Urinary bladder (tissue), 4 donors: ENCODE results near the gene CCZ1B. TPM values are rescaled to one million over a fixed set of nuclear protein-coding genes. Genes with fewer than 3 reads are reported as not detected.
"Not testable (repeated sequence)": the region's sequence is repeated elsewhere in the genome, so short reads cannot be mapped to it uniquely, and the experiment has no call there.

Experiments
- DNase-seq: peaks from one replicate; pipeline ENCODE4 v3.0.0-alpha.2; 2015; ENCODE audit errors: extremely low spot score
- H3K27ac ChIP-seq: one replicate; pipeline ENCODE4 v1.5.1; 2013; ENCODE audit warnings: low read depth, mild to moderate bottlenecking, moderate library complexity
- H3K36me3 ChIP-seq: one replicate; pipeline ENCODE4 v1.6.1; 2013; ENCODE audit warnings: mild to moderate bottlenecking, moderate library complexity; ENCODE audit not compliant: insufficient read depth
- H3K4me1 ChIP-seq: one replicate; pipeline ENCODE4 v1.6.1; 2013; ENCODE audit warnings: mild to moderate bottlenecking, moderate library complexity; ENCODE audit not compliant: insufficient read depth
- H3K4me3 ChIP-seq: one replicate; pipeline ENCODE4 v1.5.1; 2013; ENCODE audit warnings: low read depth, low read length
- WGBS: extraction: QIAGEN DNeasy Blood & Tissue Kit; methylation state at CpG from one replicate; pipeline ENCODE4 v1.1.7; 2013; 5-methylcytosine and 5-hydroxymethylcytosine counted together
- polyA plus RNA-seq: library from polyadenylated mRNA; stranded (reverse); fragments of 200-250 nt; gene quantifications from one replicate; pipeline ENCODE4 v1.2.3, GENCODE V29; 2013
- total RNA-seq: library from RNA; depleted of rRNA; stranded (reverse); fragments of >200 nt; gene quantifications from one replicate; pipeline ENCODE4 v1.2.3, GENCODE V29; 2014
- donor health status: healthy with polysubstance abuse.
- donor health status: healthy.

Gene CCZ1B
- total and polyA plus RNA-seq, 2 donors = 21.1 to 147 TPM

DNA sequence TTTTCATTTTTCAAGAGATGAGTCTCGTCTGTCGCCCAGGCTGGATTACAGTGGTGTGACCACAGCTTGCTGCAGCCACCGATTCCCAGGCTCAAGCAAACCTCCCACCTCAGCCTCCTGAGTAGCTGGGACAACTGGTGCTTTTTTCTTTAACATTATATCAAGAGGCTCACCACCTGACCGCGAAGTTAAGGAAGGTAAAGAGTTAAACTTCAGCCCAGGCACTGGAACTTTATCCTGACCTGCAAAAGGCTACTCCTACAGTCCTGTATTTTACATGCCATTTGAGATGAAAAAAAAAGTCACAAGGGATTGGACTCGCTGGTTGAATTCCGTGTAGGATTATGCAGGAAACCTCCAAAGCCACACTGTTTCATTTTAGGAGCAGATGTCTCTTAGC lies 10.6 kb downstream of the CCZ1B start:
- not testable (repeated sequence) for H3K36me3 ChIP-seq, H3K4me3 ChIP-seq, H3K4me1 ChIP-seq, DNase-seq, H3K27ac ChIP-seq
- WGBS = 92% methylated on average over 7 of the region's 7 CpGs

DNA sequence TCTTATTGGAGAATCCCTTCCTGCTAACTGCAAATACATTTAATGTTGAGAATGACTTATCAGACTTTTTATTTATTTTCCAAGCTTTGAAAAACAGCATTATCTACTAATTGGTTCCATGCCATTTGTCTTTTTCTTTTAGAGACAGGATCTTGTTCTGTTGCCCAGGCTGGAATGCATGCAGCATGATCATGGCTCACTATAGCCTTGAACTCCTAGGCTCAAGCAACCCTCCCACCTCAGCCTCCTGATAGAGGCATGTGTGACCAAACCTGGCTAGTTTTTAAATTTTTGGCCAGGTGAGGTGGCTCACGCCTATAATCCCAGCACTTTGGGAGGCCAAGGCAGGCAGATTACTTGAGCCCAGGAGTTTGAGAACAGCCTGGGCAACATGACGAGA lies 13.1 kb downstream of the CCZ1B start:
- H3K4me3 ChIP-seq, H3K36me3 ChIP-seq, H3K27ac ChIP-seq, DNase-seq, H3K4me1 ChIP-seq: not testable (repeated sequence)
- WGBS = 96% methylated on average over 2 of the region's 2 CpGs

GRCh38 chr7:6807959-6808358 lies 18.1 kb downstream of the CCZ1B start:
- H3K27ac ChIP-seq, H3K4me1 ChIP-seq, H3K4me3 ChIP-seq, H3K36me3 ChIP-seq, DNase-seq: not testable (repeated sequence)
- 76% methylated on average over 4 of the region's 6 CpGs for WGBS

DNA sequence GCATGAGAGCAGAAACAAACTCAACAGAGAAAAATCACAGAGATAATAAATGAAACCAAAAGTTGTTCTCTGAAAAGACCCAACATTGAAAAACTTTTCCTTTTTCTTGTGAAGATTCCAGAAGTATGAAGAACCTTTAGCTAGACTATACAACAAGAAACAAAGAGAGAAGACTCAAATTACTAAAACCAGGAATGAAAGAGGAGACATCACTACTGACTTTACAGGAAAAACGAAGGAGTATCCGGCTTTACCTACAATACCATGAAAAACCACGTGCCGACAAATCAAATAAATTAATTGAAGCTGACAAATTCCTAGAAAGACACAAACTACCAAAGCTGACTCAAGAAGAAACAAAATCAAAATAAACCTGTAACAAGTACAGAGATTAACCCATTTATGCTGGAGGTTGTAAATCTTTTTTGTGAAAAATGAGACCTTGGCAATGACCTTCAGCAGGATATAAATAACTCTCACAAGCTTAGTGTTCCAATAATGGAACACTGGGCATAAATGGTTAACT lies 18.6 kb downstream of the CCZ1B start:
- not testable (repeated sequence) for H3K4me1 ChIP-seq, DNase-seq, H3K36me3 ChIP-seq, H3K27ac ChIP-seq, H3K4me3 ChIP-seq
- WGBS = 89% methylated on average over 1 of the region's 4 CpGs

- H3K4me3 ChIP-seq, H3K36me3 ChIP-seq, H3K27ac ChIP-seq, DNase-seq, H3K4me1 ChIP-seq: not testable (repeated sequence)
- WGBS = 88% methylated on average over 1 of the region's 2 CpGs
These were observed 25.7 kb downstream of the CCZ1B start for GRCh38 chr7:6800331-6800730.

DNA sequence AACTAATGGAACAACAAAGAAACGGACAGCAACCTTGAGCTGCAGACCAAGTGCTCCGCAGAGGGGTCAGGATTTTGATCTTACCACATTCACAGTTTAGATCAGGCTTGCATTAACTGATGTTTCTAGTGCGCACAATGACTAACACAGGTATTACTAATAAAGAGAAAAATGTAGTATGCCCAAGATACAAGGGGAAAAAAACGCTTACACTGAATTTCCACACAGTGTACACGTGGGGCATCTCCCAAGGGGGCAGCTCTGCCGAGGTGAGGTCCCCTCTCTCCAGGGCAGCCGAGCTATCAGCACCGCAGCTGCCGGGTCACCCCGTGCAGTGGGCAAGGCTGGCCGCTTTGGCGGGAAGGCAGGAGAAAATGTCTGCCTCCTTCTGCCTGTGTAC lies 26.2 kb downstream of the CCZ1B start:
- H3K4me3 ChIP-seq, H3K27ac ChIP-seq, H3K4me1 ChIP-seq, H3K36me3 ChIP-seq, DNase-seq: not testable (repeated sequence)
- no CpG with 5 or more reads among the region's 12 CpGs for WGBS

GRCh38 chr7:6798047-6798446 lies 28.0 kb downstream of the CCZ1B start:
- not testable (repeated sequence) for H3K4me1 ChIP-seq, DNase-seq, H3K36me3 ChIP-seq, H3K27ac ChIP-seq, H3K4me3 ChIP-seq
- WGBS = no CpG with 5 or more reads among the region's 8 CpGs

GRCh38 chr7:6797218-6797617 lies 28.9 kb downstream of the CCZ1B start:
- H3K4me1 ChIP-seq, DNase-seq, H3K36me3 ChIP-seq, H3K4me3 ChIP-seq, H3K27ac ChIP-seq: not testable (repeated sequence)
- WGBS = 82% methylated on average over 5 of the region's 5 CpGs

- WGBS = 90% methylated on average over 2 of the region's 11 CpGs
These were observed 31.8 kb downstream of the CCZ1B start for GRCh38 chr7:6794276-6794675.

DNA sequence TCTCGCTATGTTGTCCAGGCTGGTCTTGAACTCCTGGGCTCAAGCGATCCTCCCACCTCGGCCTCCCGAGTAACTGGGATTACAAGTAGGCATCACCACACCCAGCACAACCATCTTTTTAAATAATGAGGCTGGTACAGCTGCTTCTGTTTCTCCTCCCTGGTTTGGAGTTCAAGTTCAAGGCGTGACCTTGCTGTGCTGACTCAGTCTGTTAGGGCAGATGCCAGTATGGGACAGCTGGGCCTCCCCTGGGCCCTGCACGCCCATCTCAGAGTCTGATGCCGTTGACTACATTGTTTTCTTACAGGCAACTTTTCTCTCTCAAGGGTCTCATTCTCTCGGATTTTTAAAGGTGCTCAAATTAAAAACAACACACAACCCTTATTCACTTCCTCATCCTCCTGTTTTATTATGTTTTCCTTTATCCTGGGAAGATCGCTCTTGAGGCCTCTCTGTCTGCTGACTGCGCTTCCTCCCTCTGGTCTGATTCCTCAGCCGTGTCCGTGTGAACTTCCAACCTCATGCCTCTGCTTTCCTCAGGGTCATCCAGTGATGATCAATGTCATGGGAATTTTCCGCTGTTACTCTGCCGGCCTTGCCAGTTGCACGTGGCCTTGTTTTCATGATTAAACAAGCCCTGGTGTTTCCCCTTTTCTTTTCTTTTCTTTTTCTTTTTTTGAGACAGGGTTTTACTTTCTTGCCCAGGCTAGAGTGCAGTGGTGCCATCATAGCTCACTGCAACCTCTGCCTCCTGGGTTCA lies 33.8 kb downstream of the CCZ1B start:
- WGBS = 81% methylated on average over 9 of the region's 15 CpGs
- DNase-seq, H3K4me3 ChIP-seq, H3K36me3 ChIP-seq, H3K4me1 ChIP-seq, H3K27ac ChIP-seq: not testable (repeated sequence)

More at GRCh38 chr7:6794276-6794675, 31.8 kb downstream of the CCZ1B start:
- not testable (repeated sequence) for DNase-seq, H3K4me1 ChIP-seq, H3K4me3 ChIP-seq, H3K36me3 ChIP-seq, H3K27ac ChIP-seq

- H3K4me3 ChIP-seq, H3K27ac ChIP-seq, H3K4me1 ChIP-seq, DNase-seq, H3K36me3 ChIP-seq: not testable (repeated sequence)
- no CpG with 5 or more reads among the region's 13 CpGs for WGBS
These were observed 36.7 kb downstream of the CCZ1B start for GRCh38 chr7:6789353-6789752.

DNA sequence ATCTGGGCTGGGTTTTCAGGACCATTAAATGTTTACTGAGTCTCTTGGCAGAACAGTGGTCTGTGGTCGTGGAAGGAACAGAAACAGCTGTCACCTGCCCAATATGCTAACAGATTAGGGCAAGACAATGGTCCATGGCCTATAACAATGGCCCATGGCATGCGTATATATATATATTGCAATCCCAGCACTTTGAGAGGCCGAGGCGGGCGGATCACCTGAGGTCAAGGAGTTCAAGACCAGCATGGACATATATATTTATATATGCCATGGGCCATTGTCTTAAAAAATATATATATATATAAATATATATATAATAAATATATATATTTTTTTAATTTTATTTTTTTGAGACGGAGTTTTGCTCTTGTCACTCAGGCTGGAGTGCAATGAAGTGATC lies 44.5 kb downstream of the CCZ1B start:
- 84% methylated on average over 6 of the region's 6 CpGs for WGBS
- H3K27ac ChIP-seq, H3K4me3 ChIP-seq, DNase-seq, H3K4me1 ChIP-seq, H3K36me3 ChIP-seq: not testable (repeated sequence)

DNA sequence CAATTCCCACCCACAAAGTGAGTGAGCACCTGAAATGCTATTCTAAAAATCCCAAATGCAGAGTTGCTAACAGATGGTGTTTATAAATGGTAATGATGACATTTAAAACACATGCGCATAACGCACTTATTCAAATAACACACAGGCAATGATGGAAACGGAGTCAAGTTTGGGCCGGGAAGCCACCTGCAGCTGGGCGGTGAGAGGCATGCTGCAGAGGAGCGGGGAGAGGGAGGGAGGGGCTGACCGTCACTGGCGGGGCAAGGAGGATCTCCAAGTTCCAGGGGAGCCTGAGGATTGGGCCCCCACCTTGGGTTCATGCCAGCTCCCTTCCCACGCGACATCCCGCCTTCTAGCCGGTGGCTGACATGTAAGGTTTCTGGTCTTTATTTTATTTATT lies 64.9 kb downstream of the CCZ1B start:
- 42% methylated on average over 2 of the region's 12 CpGs for WGBS
- not testable (repeated sequence) for DNase-seq, H3K36me3 ChIP-seq, H3K27ac ChIP-seq, H3K4me3 ChIP-seq, H3K4me1 ChIP-seq

DNA sequence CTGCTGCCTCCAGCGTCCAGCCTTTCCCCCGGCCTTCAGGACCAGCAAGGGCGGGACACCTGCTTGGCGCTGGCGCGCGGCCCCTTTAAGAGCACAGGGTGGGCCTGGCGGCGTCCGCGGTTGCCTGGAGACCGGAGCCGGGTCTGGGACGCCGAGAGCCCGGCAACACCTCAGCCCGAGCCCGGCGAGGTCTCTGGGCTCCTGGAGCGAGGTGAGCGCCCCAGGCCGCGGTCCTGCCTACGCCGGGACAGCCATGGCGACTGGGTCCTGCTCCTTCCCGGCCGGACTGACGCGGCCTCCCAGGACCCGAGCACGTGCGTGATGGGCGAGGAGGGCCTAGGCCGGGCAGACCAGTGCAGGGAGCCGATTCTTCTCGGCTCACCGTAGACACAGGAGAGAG lies 72.1 kb downstream of the CCZ1B start, which contains the start of gene RSPH10B2:
Gene RSPH10B2, plus strand, starts transcription at position 140 of the 400 bp plus-strand sequence. CDS start 3,575 bp downstream, outside the sequence.
- not testable (repeated sequence) for DNase-seq, H3K4me3 ChIP-seq, H3K4me1 ChIP-seq, H3K27ac ChIP-seq, H3K36me3 ChIP-seq
- 5% methylated on average over 23 of the region's 38 CpGs for WGBS
